Ectodermal cell (in vitro differentiated cells): ENCODE measurements around the gene JAKMIP1.

Source experiments
- H3K27ac ChIP-seq: 2 replicates; pipeline ENCODE4 v1.7.0; 2013; ENCODE audit warnings: mild to moderate bottlenecking, low read depth, low read length; ENCODE audit not compliant: insufficient read depth, poor library complexity, severe bottlenecking
- H3K27me3 ChIP-seq: 2 replicates; pipeline ENCODE4 v1.7.0; 2013; ENCODE audit warnings: mild to moderate bottlenecking, low read length; ENCODE audit not compliant: insufficient read depth, control insufficient read depth, poor library complexity, severe bottlenecking
- H3K36me3 ChIP-seq: one replicate; pipeline ENCODE4 v1.7.0; 2013; ENCODE audit warnings: low read length; ENCODE audit not compliant: control insufficient read depth, insufficient read depth
- H3K4me1 ChIP-seq: one replicate; pipeline ENCODE4 v1.7.0; 2013; ENCODE audit warnings: low read length; ENCODE audit not compliant: control insufficient read depth, insufficient read depth
- H3K4me3 ChIP-seq: 2 replicates; pipeline ENCODE4 v1.7.0; 2013; ENCODE audit warnings: low read depth, low read length, control low read depth; ENCODE audit not compliant: insufficient read depth
- H3K9me3 ChIP-seq: 2 replicates; pipeline ENCODE4 v1.7.0; 2013; ENCODE audit warnings: mild to moderate bottlenecking, low read length, moderate library complexity; ENCODE audit not compliant: control insufficient read depth
- WGBS, 2 experiments: methylation state at CpG; one replicate each; pipeline ENCODE4 v1.1.7; 2013; ENCODE audit warnings: missing lambda C conversion rate in 2 of 2; 5-methylcytosine and 5-hydroxymethylcytosine counted together

The JAKMIP1 gene

DNA sequence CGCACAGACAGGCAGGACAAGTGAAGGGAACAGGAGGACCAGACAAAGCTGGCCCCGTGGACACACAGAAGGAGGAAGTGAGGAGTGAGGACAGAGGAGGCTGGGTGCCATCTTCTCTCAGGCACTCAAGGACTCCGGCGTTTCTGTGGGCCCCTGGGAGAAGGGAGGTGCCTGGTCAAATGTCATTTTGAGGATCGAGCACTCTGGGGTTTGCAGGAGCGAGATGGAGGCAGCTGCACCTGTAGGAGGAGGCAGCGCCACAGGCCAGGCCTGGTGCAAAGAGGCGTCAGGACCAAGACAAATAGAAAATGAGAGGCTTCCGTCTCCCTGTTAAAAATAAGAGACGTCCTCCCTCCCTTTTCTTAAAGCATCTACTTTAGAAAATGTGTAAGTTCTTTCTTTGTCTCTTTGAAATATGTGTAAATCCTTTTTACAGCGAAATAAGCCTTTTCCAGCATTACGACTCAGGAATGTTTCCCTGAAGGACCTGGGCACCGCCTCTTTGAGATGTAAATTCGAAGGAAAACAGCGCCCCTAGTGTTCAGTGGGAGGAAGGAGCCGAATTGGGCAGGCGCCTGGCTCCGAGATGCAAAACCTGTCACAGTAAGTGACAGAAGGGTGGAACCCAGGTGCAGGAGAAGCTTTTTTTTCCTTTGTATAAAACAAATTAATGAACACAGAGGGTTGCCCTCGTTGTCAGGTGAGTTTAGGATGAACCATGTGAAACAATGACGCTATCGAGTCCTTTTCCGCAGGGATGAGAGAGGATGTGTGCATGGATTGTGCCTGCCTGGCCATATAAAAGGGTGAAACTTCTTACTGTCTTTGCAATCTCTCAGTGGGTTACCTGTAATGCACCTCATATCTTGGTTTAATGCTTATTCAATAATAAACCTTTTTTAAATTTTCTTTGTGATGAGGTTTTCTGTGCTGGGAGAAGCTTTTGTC, 180.8 kb downstream of the JAKMIP1 start:
- WGBS, 2 experiments = 42% methylated on average over 22 of the region's 22 CpGs
- no peaks in the 10 kb centered on the region for H3K36me3 ChIP-seq
- no peaks in the 10 kb centered on the region for H3K4me1 ChIP-seq
- no peak overlapping the region for H3K27ac ChIP-seq
- no peaks in the 10 kb centered on the region for H3K27me3 ChIP-seq
- no peaks in the 10 kb centered on the region for H3K9me3 ChIP-seq
- H3K4me3 ChIP-seq = no peak overlapping the region

- Histone ChIP-seq H3K36me3 (no peaks in the 10 kb centered on the region), H3K27ac (no peak within 1 kb of the TSS), H3K9me3 (no peaks in the 10 kb centered on the region), H3K27me3 (no peaks in the 10 kb centered on the region), H3K4me1 (no peaks in the 10 kb centered on the region), H3K4me3 (no peak within 1 kb of the TSS)
- 91 to 93% methylated on average over 8 of the region's 8 CpGs for WGBS, 2 experiments
Measured at GRCh38 chr4:6018331-6018730, 182.0 kb downstream of the JAKMIP1 start, which contains the start of gene C4orf50. Gene C4orf50, minus strand, starts transcription at chr4:6018431.

DNA sequence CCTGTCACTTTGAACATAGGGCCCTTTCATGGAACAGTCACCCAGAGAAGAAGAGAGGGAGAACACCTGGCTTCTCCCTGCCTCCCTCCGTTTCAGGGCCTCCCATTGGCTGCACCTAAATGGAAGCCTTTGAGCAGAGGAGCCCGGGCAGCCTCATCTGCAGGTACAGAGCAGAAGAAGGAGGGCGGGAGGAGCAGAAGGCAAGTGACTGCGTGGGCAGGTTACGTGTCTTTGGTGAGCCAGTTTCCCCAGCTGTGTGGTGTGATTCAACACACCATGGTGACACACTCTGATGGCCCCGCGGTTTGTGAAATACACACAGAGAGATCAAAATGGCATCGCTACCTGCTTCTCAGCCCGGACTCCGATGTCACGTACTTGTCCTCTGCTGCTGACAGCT, 182.5 kb downstream of the JAKMIP1 start:
- WGBS, 2 experiments = 92 to 95% methylated on average over 11 of the region's 11 CpGs
- no peaks in the 10 kb centered on the region for H3K36me3 ChIP-seq
- H3K4me1 ChIP-seq = no peaks in the 10 kb centered on the region
- H3K27ac ChIP-seq = no peak overlapping the region
- H3K9me3 ChIP-seq = no peaks in the 10 kb centered on the region
- H3K27me3 ChIP-seq = no peaks in the 10 kb centered on the region
- H3K4me3 ChIP-seq = no peak overlapping the region

DNA sequence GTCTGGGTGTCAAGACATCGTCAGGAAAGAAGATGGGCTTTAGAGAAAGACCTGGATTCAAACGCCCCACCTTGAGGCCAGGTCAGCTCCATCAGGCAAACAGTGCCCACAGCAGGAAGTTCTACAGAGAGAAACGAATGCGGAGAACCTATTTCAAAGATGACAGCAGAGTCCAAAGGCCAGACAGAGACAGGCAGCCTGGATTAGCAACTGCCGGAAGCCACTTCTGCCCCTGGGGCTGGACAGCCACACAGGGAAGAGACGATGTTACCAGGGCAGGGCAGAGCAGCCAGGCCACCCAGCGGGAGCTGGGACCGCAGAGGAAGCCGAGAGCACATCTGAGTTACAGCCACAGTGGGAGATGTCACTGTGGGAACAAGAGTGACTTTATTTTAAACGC, 183.3 kb downstream of the JAKMIP1 start:
- no peak overlapping the region for H3K27ac ChIP-seq
- no peak overlapping the region for H3K4me3 ChIP-seq
- no peaks in the 10 kb centered on the region for H3K9me3 ChIP-seq
- H3K27me3 ChIP-seq = no peaks in the 10 kb centered on the region
- no peaks in the 10 kb centered on the region for H3K36me3 ChIP-seq
- WGBS, 2 experiments = 83 to 84% methylated on average over 10 of the region's 10 CpGs
- H3K4me1 ChIP-seq = no peaks in the 10 kb centered on the region

GRCh38 chr4:6013564-6013963, 186.8 kb downstream of the JAKMIP1 start:
- Histone ChIP-seq H3K27me3 (peaks cover 20% of the 10 kb centered on the region), H3K36me3 (no peaks in the 10 kb centered on the region), H3K9me3 (no peaks in the 10 kb centered on the region), H3K27ac (no peak overlapping the region), H3K4me3 (no peak overlapping the region), H3K4me1 (no peaks in the 10 kb centered on the region)
- 94 to 95% methylated on average over 12 of the region's 12 CpGs for WGBS, 2 experiments

GRCh38 chr4:6012200-6012599, 188.1 kb downstream of the JAKMIP1 start:
- Histone ChIP-seq H3K36me3 (no peaks in the 10 kb centered on the region), H3K27ac (no peak overlapping the region), H3K4me1 (no peaks in the 10 kb centered on the region), H3K27me3 (peaks cover 34% of the 10 kb centered on the region), H3K4me3 (no peak overlapping the region), H3K9me3 (no peaks in the 10 kb centered on the region)
- WGBS, 2 experiments = 88% methylated on average over 5 of the region's 5 CpGs

- no peaks in the 10 kb centered on the region for H3K36me3 ChIP-seq
- no peaks in the 10 kb centered on the region for H3K4me1 ChIP-seq
- H3K9me3 ChIP-seq = no peaks in the 10 kb centered on the region
- H3K27ac ChIP-seq = no peak overlapping the region
- no peak overlapping the region for H3K4me3 ChIP-seq
- H3K27me3 ChIP-seq = peaks cover 39% of the 10 kb centered on the region
- 80 to 83% methylated on average over 8 of the region's 8 CpGs for WGBS, 2 experiments
Measured at GRCh38 chr4:6011686-6012085, 188.7 kb downstream of the JAKMIP1 start.

GRCh38 chr4:6011271-6011671, 189.1 kb downstream of the JAKMIP1 start:
- Histone ChIP-seq H3K27ac (no peak overlapping the region), H3K36me3 (no peaks in the 10 kb centered on the region), H3K4me3 (no peak overlapping the region), H3K4me1 (no peaks in the 10 kb centered on the region), H3K9me3 (no peaks in the 10 kb centered on the region), H3K27me3 (peaks cover 43% of the 10 kb centered on the region)
- WGBS, 2 experiments = 90 to 93% methylated on average over 11 of the region's 12 CpGs

DNA sequence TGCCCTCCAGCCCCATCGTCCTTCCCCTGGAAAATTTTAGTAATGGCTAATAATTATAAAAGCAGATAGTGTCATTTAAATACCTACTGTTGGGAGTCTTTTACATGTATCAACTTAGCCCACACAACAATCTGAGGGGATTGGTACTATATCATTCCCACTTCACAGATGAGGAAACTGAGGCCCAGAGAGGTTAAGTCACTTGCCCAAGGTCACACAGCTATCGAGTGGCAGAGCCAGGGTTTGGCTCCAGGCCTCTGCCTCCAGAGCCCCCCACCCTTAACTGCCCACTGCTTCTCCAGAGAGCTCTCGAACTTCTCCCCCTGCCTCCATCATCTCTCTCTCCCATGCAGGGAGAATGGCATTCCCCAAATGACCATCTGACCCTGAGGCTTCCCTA, 189.6 kb downstream of the JAKMIP1 start:
- H3K27me3 ChIP-seq = peaks cover 46% of the 10 kb centered on the region
- H3K36me3 ChIP-seq = no peaks in the 10 kb centered on the region
- WGBS, 2 experiments = 89 to 91% methylated on average over 2 of the region's 3 CpGs
- no peaks in the 10 kb centered on the region for H3K4me1 ChIP-seq
- no peak overlapping the region for H3K4me3 ChIP-seq
- no peak overlapping the region for H3K27ac ChIP-seq
- H3K9me3 ChIP-seq = no peaks in the 10 kb centered on the region

DNA sequence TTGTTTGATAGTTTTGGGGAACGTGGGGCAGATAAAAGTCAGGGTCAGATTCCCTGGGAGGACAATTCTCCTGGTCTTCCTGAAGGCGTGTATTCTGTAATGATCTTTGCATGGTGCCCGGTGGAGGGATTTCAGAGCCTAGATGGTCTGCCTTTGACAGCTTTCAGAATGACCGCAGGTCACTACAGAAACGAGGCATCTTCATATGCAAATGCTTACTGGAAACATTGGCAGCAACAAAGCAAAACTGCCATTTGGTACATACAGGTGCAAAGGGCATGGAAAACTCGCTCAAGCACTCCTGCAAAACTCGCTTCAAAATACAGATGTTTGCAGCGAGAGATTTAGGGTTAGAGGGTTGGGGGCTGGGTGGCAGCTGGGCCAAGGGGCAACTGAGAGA, 190.9 kb downstream of the JAKMIP1 start:
- H3K4me3 ChIP-seq = no peak overlapping the region
- no peaks in the 10 kb centered on the region for H3K4me1 ChIP-seq
- no peaks in the 10 kb centered on the region for H3K9me3 ChIP-seq
- 62 to 64% methylated on average over 8 of the region's 8 CpGs for WGBS, 2 experiments
- H3K36me3 ChIP-seq = no peaks in the 10 kb centered on the region
- H3K27ac ChIP-seq = no peak overlapping the region
- peaks cover 46% of the 10 kb centered on the region for H3K27me3 ChIP-seq
